ENCODE data around the gene PRSS56. TPM values are rescaled to one million over a fixed set of nuclear protein-coding genes. Genes with fewer than 3 reads are reported as not detected.

Gene PRSS56
- total RNA-seq, 1 donor from 2014 or later: 52.4 TPM

DNA sequence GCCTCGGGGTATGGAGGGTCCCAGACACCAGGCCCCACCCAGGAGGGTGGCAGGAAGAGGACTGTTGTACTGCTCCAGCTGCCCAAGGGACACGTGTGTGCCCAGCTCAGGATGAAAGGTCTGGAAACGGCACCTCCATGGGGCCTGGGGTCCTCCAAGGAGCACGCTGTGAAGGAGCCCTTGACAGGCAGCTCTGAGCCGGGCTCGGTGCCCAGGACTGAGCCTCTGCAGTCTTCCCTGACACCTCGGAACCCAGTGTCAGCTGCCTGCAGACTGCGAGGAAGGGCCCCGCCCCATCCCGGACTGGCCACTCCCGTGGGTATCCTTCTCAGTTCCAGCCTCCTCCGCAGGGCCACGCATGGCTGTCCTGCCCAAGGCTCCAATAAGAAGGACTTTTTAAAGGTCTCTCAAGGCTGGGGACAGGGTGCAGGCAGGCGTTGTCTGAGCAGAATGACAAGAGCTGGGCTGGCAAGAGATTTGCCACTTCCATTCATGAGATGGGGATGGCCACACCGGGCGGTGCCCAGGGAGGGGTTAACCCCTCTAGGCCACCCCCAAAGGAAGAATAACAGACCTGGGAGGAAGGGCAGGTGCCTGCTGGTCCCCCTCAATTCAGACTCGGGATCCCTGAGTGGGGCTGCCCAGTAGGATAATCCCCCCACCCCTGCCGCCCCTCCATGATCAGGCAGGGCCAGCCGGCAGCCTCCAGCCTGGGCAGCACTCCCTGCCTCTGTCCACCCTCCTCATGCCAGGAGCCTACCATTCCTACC, 41.4 kb upstream of the PRSS56 start:
- Mint-ChIP-seq H3K27me3 (ENCODE audit: low read depth) (peaks cover 18% of the 10 kb centered on the region), H3K4me1 (no peaks in the 10 kb centered on the region), H3K9me3 (no peaks in the 10 kb centered on the region), H3K36me3 (ENCODE audit: low read depth) (no peaks in the 10 kb centered on the region), H3K27ac (ENCODE audit: unreplicated experiment) (no peak overlapping the region), H3K4me3 (no peak overlapping the region)
- TF ChIP-seq, protein P1, sequence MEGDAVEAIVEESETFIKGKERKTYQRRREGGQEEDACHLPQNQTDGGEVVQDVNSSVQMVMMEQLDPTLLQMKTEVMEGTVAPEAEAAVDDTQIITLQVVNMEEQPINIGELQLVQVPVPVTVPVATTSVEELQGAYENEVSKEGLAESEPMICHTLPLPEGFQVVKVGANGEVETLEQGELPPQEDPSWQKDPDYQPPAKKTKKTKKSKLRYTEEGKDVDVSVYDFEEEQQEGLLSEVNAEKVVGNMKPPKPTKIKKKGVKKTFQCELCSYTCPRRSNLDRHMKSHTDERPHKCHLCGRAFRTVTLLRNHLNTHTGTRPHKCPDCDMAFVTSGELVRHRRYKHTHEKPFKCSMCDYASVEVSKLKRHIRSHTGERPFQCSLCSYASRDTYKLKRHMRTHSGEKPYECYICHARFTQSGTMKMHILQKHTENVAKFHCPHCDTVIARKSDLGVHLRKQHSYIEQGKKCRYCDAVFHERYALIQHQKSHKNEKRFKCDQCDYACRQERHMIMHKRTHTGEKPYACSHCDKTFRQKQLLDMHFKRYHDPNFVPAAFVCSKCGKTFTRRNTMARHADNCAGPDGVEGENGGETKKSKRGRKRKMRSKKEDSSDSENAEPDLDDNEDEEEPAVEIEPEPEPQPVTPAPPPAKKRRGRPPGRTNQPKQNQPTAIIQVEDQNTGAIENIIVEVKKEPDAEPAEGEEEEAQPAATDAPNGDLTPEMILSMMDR (conservative IDR thresholded peaks at IDR 0.05): no peak
- DNase-seq (ENCODE audit: low read depth, low spot score): no peak

DNA sequence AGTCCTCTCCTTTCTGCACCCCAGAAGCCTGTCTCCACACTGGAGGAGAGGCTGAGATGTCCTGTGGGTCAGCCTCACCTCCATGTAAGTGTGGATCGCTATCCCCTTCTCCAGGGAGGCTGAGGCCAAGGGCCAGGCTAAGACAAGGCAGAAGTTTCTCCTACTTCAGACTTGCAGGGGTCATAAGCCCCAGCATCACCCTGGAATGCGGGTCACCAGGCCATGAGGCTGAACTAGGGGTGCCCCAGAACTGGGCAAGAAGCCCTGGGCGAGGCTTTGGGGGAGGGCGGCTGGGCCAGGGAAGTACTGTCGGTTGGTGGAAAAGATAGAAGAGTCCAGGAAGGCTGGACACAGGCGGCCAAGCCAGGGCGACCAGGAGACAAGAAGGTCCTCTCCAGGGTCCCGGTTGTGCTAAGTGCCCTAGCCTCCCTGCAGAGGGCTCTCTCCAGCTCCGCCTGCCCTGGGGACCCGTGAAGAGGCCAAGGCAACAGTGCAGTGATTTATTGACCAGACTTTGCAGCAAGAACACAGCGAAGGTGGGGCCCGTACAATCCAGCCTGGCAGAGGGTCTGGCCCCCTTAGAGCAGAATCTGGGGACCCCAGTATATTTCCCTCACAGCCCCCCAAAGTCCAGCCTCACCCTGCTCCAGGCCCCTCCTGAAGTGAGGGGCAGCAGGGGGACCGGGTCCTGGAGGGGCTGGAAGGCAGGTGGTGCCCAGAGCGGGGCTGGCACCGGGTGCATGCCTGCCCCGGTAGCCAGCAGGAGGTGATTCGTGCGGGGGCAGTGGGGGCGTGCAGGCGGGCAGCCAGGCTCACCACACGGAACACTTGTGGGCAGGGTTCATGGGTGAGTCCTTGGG, 40.6 kb upstream of the PRSS56 start:
- no peak overlapping the region for H3K27ac Mint-ChIP-seq (ENCODE audit: unreplicated experiment)
- no peak for DNase-seq (ENCODE audit: low read depth, low spot score)
- TF ChIP-seq, protein P1 (conservative IDR thresholded peaks at IDR 0.05): no peak
- H3K9me3 Mint-ChIP-seq: no peaks in the 10 kb centered on the region
- H3K4me1 Mint-ChIP-seq: no peaks in the 10 kb centered on the region
- peaks cover 22% of the 10 kb centered on the region for H3K27me3 Mint-ChIP-seq (ENCODE audit: low read depth)
- no peaks in the 10 kb centered on the region for H3K36me3 Mint-ChIP-seq (ENCODE audit: low read depth)
- no peak overlapping the region for H3K4me3 Mint-ChIP-seq

DNA sequence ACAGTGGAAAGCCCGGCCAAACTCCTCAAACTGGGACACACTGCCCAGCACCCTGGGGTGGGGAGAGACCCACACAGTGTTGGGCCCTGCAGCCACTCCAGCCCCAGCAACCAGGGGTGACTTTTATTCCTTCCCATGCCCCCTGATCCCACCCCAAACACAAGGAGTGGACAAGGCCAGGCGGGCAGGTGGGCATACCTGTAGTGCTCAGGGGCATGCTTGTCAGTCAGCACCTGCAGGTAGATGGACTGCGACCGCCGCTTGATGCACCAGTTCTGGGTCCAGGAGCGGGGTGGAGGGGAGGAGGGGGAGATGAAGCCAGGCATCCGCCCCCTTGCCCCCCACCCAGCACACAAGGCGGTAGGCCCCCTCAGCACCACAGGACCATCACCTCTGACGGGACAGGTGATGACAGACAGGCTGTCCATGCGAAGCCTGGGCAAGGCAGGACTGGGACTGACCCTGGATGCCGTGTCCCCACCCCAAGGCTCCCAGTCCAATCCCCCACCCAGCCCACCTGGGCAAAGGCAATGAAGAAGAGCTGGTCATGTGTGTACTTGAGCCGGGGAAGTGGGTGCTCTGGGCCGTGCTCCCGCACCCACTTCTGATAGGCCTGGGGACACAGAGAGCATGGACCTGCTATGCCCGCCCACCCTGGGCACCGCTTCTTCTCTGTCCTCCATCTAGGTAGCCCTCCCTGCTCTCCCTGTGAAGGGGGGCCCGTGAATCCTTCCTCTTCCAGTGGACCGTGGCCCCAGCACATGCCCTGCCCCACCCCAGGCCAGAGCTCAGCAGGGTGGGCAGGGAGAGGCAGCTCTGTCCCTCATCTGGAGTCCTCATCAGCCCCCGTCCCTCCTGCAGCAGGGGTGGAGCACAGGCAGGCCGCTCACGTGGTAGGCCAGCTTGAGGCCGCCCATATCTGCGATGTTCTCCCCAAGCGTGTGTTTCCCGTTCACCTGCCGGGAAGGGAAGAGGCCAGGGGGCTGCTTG, 39.7 kb upstream of the PRSS56 start:
- H3K27ac Mint-ChIP-seq (ENCODE audit: unreplicated experiment): no peak overlapping the region
- peaks cover 31% of the 10 kb centered on the region for H3K27me3 Mint-ChIP-seq (ENCODE audit: low read depth)
- TF ChIP-seq, protein P1 (conservative IDR thresholded peaks at IDR 0.05): no peak
- no peak overlapping the region for H3K4me3 Mint-ChIP-seq
- H3K4me1 Mint-ChIP-seq: peaks cover 5% of the 10 kb centered on the region
- H3K9me3 Mint-ChIP-seq: no peaks in the 10 kb centered on the region
- no peaks in the 10 kb centered on the region for H3K36me3 Mint-ChIP-seq (ENCODE audit: low read depth)
- no peak for DNase-seq (ENCODE audit: low read depth, low spot score)

DNA sequence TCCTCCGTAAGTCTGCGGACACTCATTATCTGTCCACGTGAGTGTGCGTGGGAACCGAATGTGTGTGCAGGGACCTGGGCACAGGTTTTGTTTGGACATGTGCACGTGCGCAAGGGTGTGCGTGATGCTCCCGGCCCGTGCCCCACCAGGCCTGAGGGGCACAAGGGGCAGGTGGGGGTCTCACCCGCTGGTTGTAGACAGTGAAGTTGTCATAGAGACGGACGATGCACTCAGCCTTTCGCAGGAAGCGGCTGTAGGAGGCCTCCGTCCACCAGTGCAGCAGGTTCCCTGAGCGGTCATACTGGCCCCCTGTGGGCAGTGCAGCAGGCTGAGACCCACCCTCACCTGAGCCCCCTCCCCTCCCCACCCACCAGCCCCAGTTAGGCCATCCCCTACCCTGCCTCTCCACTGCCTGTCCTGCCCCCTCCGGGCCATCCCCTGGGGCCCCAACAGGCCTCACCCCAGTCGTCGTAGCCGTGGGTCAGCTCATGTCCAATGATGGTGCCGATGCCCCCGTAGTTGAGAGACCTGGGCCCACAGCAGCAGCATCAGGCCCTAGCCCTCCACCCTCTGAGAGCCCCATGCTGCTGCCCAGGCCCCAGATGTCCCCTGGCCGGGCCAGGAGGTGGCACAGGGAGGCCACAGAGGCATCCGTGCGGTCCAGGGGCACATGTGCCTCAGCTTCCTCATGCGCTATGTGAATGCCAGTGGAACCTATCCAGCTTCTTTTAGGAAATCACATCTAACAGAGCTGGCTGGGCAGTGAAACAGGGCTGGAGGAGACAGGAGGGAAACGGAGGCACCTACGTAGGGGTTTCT, 38.7 kb upstream of the PRSS56 start:
- TF ChIP-seq, protein P1 (conservative IDR thresholded peaks at IDR 0.05): no peak
- no peaks in the 10 kb centered on the region for H3K9me3 Mint-ChIP-seq
- DNase-seq (ENCODE audit: low read depth, low spot score): no peak
- H3K4me3 Mint-ChIP-seq: no peak overlapping the region
- no peaks in the 10 kb centered on the region for H3K36me3 Mint-ChIP-seq (ENCODE audit: low read depth)
- H3K27me3 Mint-ChIP-seq (ENCODE audit: low read depth): peaks cover 33% of the 10 kb centered on the region
- no peak overlapping the region for H3K27ac Mint-ChIP-seq (ENCODE audit: unreplicated experiment)
- H3K4me1 Mint-ChIP-seq: peaks cover 5% of the 10 kb centered on the region
